Measurements from ENCODE around the gene ADD1. TPM values are rescaled to one million over a fixed set of nuclear protein-coding genes. Genes with fewer than 3 reads are reported as not detected.

ADD1 gene
- total RNA-seq, 4 donors from 2014 or later = 270 to 449 (median 327) TPM

GRCh38 chr4:2907226-2907625 lies 63.6 kb downstream of the ADD1 start:
- H3K9me3 ChIP-seq = no peaks in the 10 kb centered on the region
- DNase-seq (ENCODE audit: low spot score in 2 of 2) = no peak
- H3K4me1 ChIP-seq = peaks cover 0 to 22% (median 0%) of the 10 kb centered on the region in 4 donors
- 94 to 97% methylated on average over 3 to 4 of the region's 4 CpGs for WGBS, 2 donors
- H3K4me3 ChIP-seq = no peak overlapping the region
- H3K27me3 ChIP-seq = no peaks in the 10 kb centered on the region
- no peak overlapping the region for H3K27ac ChIP-seq
- TF ChIP-seq EP300 (IDR thresholded peaks at IDR 0.05) (no peak), POLR2A (IDR thresholded peaks at IDR 0.05) (no peak), CTCF (IDR thresholded peaks at IDR 0.05) (no peak)
- peaks cover 2 to 100% (median 28%) of the 10 kb centered on the region in 3 donors for H3K36me3 ChIP-seq

GRCh38 chr4:2907706-2908293 lies 64.2 kb downstream of the ADD1 start:
- Histone ChIP-seq H3K36me3 (peaks cover 2 to 100% (median 28%) of the 10 kb centered on the region in 3 donors), H3K27ac (no peak overlapping the region), H3K4me3 (no peak overlapping the region), H3K27me3 (no peaks in the 10 kb centered on the region), H3K4me1 (peaks cover 0 to 22% (median 0%) of the 10 kb centered on the region in 4 donors), H3K9me3 (no peaks in the 10 kb centered on the region)
- TF ChIP-seq POLR2A (IDR thresholded peaks at IDR 0.05) (no peak), CTCF (IDR thresholded peaks at IDR 0.05) (no peak), EP300 (IDR thresholded peaks at IDR 0.05) (no peak)
- DNase-seq (ENCODE audit: low spot score in 2 of 2) = no peak
- 93 to 94% methylated on average over 10 to 11 of the region's 11 CpGs for WGBS, 2 donors

GRCh38 chr4:2908686-2909085 lies 65.0 kb downstream of the ADD1 start:
- TF ChIP-seq POLR2A (IDR thresholded peaks at IDR 0.05) = no peak
- no peak for TF ChIP-seq EP300 (IDR thresholded peaks at IDR 0.05)
- TF ChIP-seq CTCF (IDR thresholded peaks at IDR 0.05) = no peak
- Histone ChIP-seq H3K9me3 (no peaks in the 10 kb centered on the region), H3K4me1 (peaks cover 0 to 22% (median 0%) of the 10 kb centered on the region in 4 donors), H3K27me3 (no peaks in the 10 kb centered on the region), H3K27ac (no peak overlapping the region), H3K4me3 (no peak overlapping the region), H3K36me3 (peaks cover 2 to 100% (median 28%) of the 10 kb centered on the region in 3 donors)
- DNase-seq (ENCODE audit: low spot score in 2 of 2) = no peak
- 90 to 95% methylated on average over 7 of the region's 7 CpGs for WGBS, 2 donors

- Histone ChIP-seq H3K36me3 (peaks cover 0 to 100% (median 25%) of the 10 kb centered on the region in 3 donors), H3K27me3 (no peaks in the 10 kb centered on the region)
- 28 to 46% methylated on average over 8 of the region's 8 CpGs for WGBS, 2 donors
Observed at GRCh38 chr4:2909583-2909982, 65.9 kb downstream of the ADD1 start.

More at GRCh38 chr4:2909583-2909982, 65.9 kb downstream of the ADD1 start:
- Histone ChIP-seq H3K9me3 (no peaks in the 10 kb centered on the region), H3K27ac (no peak overlapping the region), H3K4me1 (peaks cover 0 to 22% (median 0%) of the 10 kb centered on the region in 4 donors), H3K4me3 (no peak overlapping the region)
- TF ChIP-seq CTCF (IDR thresholded peaks at IDR 0.05) (no peak), POLR2A (IDR thresholded peaks at IDR 0.05) (no peak), EP300 (IDR thresholded peaks at IDR 0.05) (no peak)
- DNase-seq (ENCODE audit: low spot score in 2 of 2) = no peak

Measured in tibial nerve (tissue), 4 donors.